ENCODE data around the gene RASAL2.
"Not testable (repeated sequence)": the region's sequence is repeated elsewhere in the genome, so short reads cannot be mapped to it uniquely, and the experiment has no call there.

Gene RASAL2

DNA sequence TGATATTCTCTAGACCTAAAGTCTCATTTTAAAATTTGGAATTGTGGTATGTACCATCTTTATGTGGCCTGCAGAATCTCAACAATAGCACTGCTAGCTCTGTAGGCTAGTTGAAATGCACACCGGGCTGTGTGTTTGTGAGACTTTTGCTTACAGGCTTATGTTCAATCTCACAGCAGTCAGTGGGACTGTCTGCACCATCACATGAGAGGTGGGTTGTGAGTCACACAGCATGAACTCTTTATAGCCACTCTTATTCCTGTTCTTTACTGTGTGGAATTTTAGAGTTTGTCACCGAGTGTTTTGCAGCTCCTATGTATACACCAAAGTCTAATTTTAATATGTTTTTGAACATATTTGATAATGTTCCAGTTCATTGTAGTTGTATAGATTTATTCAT lies 74.6 kb downstream of the RASAL2 start:
- no peak for DNase-seq

DNA sequence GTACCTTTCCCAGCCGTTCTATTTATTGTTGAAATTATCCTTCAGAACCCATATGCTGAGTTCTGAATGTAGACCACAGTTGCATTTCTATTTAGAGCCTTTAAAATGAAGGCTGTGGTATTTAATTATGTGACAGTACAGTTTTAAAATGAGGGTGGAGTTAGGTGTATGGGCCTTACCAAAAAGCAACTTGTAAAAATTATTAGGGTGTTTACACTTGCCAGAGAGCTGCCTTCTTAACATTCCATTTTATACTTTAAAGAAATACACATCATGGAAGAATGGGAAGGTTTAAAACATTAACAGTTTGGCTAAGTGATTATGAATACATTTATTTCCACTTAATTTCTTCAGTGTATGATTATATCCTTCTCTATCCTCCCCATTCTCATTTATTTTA lies 75.7 kb downstream of the RASAL2 start:
- DNase-seq: no peak

- no peak for DNase-seq
Observed at GRCh38 chr1:178172939-178173338, 79.0 kb downstream of the RASAL2 start.

- no peak for DNase-seq
Observed at GRCh38 chr1:178174539-178174938, 80.6 kb downstream of the RASAL2 start.

- no peak for DNase-seq
Observed at GRCh38 chr1:178180405-178180804, 86.5 kb downstream of the RASAL2 start.

- DNase-seq: no peak
Observed at GRCh38 chr1:178183796-178184195, 89.9 kb downstream of the RASAL2 start.

DNA sequence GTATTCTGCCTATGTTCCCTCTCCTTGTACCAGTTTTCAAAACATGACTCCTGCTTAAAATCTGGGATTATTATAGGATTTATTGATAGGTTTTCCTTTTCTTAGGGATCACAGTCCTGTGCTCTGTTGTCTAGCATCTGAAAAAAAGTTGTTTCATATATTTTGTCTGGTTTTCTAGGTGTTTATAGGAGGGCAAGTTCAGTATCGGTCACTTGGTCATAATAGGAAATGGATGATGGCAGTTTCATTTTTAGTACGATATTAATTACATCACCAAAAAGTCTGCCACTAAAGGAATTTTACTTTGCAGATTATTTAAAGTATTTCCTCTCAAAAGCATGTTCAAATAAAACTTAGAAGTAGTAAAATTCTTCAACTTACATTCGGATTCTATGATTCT lies 94.4 kb downstream of the RASAL2 start:
- no peak for DNase-seq

DNA sequence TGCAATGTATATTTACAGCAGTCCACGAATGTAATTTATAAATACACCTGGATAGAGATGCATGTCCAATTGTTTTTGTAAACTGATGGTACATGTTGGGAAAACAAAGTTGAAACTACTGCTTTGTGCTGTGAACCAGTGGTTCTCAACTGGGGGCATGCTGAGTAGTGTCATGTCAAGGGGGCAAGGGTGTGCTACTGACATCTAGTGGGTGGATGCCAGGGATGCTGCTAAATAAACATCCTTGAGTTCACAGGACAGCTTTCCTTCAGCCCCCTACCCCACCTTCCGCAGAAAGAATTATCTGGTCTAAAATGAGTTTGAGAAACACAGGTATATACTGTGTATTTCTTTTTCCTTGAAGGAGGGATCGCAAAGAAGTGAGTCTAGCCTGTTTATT lies 95.9 kb downstream of the RASAL2 start:
- no peak for DNase-seq

GRCh38 chr1:178190881-178191280 lies 97.0 kb downstream of the RASAL2 start:
- DNase-seq: no peak

- no peak for DNase-seq
Observed at GRCh38 chr1:178192686-178193085, 98.8 kb downstream of the RASAL2 start.

DNA sequence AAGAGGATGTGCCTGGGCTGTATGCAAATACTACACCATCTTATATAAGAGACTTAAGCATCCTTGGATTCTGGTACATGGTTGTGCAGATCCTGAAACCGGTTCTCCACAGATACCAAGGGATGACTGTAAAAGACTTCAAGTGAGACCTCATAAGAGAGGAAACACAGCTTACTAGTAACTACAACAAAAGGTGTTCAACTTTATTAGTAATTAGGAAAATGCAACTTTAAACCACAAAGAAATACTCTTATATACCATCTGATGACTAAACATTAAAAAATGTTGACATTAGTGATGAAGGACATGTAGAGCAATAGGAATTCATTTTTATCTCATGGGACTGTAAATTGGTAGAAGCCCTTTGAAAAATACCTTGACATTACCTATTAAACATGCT lies 102.7 kb downstream of the RASAL2 start:
- DNase-seq: no peak

DNA sequence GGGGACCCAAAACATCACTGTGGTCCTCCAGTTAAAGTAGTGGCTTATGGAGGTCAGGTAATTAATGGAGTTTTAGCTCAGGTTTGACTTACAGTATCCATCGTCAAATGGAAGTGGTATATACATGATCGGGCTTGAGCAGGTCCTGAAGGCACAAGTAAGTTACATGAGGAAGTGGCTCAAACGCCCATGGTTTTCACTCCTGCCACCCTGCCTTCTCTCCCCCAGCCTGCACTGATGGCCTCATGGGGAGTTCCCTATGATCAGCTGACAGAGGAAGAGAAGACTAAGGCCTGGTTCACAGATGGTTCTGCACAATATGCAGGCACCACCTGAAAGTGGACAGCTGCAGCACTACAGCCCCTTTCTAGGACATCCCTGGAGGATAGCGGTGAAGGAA lies 108.2 kb downstream of the RASAL2 start:
- not testable (repeated sequence) for DNase-seq

GRCh38 chr1:178202546-178202945 lies 108.6 kb downstream of the RASAL2 start:
- DNase-seq: not testable (repeated sequence)

DNA sequence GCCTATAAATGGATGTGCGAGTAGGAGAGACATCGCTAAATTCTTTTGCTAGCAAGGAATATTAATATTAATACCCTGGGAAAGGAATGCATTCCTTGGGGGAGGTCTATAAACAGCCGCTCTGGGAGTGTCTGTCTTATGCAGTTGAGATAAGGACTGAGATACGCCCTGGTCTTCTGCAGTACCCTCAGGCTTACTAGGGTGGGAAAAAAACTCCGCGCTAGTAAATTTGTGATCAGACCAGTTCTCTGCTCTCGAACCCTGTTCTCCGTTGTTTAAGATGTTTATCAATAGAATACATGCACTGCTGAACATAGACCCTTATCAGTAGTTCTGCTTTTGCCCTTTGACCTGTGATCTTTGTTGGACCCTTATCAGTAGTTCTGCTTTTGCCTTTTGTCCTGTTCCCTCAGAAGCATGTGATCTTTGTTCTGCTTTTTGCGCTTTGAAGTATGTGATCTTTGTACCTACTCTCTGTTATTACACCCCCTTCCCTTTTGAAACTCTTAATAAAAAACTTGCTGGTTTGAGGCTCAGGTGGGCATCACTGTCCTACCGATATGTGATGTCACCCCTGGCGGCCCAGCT lies 114.5 kb downstream of the RASAL2 start:
- not testable (repeated sequence) for DNase-seq

DNA sequence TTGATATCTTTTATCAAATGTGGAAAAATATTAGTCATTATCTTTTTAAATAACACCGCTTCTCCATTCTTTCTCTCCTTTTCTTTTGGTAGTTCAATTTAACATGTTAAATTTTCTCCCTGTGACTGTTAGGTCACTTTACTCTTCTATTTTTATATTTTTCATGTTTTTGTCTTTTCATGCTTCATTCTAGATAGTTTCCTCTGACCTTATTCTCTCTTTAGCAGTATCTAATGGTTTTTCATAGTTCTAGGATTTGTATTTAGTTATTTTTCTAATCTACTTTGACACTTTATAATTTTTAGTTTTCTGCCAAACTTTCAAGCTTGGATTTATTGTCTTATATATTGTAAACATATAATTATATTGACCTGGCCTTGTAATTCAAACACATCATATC lies 116.0 kb downstream of the RASAL2 start:
- no peak for DNase-seq

DNA sequence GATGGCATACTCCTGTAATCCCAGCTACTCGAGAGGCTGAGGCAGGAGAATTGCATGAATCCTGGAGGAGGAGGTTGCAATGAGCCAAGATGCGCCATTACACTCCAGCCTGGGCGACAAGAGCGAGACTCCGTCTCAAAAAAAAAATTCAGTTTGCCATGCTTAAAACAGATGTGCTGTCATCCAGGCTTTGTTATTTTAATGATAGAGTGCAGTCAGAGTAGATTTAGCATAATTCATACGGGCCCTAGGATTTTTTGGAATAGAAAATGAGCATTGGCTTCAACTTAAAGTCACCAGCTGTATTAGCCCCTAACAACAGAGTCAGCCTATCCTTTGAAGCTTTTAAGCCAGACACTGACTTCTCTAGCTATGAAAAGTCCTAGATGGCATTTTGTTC lies 124.6 kb downstream of the RASAL2 start:
- DNase-seq: no peak

- no peak for DNase-seq
Observed at GRCh38 chr1:178220094-178220493, 126.2 kb downstream of the RASAL2 start.

- DNase-seq: no peak
Observed at GRCh38 chr1:178223289-178223688, 129.4 kb downstream of the RASAL2 start.

- no peak for DNase-seq
Observed at GRCh38 chr1:178224358-178224757, 130.5 kb downstream of the RASAL2 start.

DNA sequence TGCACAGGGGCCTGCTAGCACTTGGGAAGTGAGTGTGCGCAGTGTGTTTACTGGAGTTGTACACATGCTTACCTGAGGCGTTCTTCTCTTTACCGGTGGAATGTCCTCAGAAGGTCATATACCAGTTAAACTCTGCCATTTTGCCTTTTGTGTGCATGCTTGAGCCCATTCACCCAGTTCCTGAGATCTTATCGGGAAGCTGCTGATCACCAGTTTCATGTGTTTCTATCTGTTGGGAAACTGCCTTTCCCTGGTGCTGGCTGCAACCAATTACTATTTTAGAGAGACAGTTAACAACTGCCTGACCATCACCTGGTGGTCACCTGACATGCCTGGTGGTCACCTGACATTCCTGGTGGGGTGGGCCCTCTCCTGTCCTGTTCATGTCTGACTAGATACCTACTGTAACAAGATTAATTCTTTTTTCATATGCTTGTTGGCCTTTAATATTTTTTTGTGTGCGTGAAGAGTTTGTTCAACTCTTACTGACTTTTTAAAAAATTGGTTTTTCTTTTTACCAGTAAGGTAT lies 137.0 kb downstream of the RASAL2 start:
- DNase-seq: no peak

GRCh38 chr1:178232108-178232507 lies 138.2 kb downstream of the RASAL2 start:
- no peak for DNase-seq

DNA sequence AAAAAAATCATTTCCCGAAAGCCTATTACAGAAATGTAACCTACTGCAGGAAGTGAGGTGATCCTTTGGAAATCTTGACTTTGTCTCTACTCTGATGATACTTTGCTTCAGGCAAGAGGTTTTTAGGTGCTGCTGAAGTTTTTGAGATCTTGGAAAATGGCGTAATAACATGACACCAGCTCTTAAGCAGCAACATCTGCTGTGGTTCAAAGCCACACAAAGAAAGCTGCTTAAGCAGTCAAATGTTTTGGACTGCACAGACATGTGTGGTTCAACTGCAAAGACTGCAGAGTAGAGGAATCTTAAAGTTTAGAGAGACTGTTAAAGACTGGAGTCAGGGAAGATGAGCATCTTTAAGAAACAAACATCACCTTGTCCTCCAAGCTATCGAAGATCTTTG lies 139.0 kb downstream of the RASAL2 start:
- no peak for DNase-seq

GRCh38 chr1:178237121-178237520 lies 143.2 kb downstream of the RASAL2 start:
- no peak for DNase-seq

DNA sequence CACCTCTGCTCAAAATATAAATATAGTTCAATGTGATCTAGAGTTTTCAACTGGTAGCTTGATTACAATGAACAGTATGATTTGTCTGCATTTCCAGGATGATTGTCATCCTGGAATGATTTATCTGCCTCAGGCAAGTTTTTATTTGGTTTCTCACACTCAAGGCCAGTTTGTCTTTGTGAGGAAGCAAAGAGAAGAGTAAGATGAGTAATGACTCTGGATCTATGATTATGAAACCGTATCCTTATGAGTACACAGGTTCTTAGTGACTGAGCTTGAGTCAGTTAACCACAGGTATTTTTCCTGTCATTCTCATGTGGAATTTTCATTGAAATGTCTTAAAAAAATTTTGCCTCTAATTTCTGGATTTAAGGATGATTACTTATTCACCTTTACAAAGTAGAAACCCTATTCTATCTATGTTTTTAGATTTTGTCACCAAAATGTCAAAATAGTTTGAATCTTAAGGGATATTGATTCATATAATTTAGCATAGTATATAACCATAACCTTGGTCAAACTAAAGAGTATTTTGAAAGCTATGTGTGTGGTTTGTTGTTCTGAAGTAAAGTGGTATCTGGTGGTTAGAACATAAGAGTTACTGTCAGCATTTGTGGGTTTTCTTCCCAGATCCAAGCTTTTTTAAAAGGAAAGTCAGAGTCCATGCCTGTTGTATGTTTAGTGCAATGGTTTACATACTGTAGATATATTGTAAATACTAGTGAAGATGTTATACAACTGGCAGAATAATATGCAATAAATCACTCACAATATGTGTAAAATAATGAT lies 145.0 kb downstream of the RASAL2 start:
- DNase-seq: no peak

DNA sequence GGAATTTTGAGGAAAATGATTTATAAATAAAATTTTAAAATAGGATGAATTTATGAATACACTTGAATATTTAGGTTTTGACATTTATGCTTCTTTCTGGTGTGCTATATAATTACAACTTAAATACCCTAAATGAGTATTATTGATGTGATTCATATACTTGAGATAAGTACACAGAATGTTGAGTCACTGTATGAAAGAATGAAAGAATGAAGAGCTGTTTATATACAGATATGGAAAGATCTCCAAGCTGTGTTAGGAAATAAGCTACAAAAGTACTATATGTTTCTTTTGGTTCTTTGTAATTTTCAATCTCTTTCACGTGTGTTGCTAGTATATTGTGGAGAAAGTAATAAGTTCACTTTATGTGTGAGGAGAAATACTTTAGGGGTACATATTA lies 147.2 kb downstream of the RASAL2 start:
- DNase-seq: no peak
